Measurements from ENCODE around the gene MOB3A.

The MOB3A gene

GRCh38 chr19:2055931-2056836 is 39.9 kb downstream of the MOB3A start:
- no peak for DNase-seq

- DNase-seq: no peak
These were observed 41.4 kb downstream of the MOB3A start for GRCh38 chr19:2054763-2055162.

- DNase-seq: no peak
These were observed 42.3 kb downstream of the MOB3A start for GRCh38 chr19:2053601-2054389.

GRCh38 chr19:2051773-2052704 is 44.1 kb downstream of the MOB3A start:
- peak; percentile 58 for DNase-seq

- DNase-seq: peak; percentile 94
These were observed 44.9 kb downstream of the MOB3A start, which contains the start of gene MKNK2 for GRCh38 chr19:2050991-2051772. TSS of gene MKNK2 (minus strand) at chr19:2051244. CDS start at chr19:2050851, 393 bp downstream.

GRCh38 chr19:2050349-2050990 is 45.7 kb downstream of the MOB3A start:
- DNase-seq: no peak

- peak; percentile 59 for DNase-seq
These were observed 46.3 kb downstream of the MOB3A start for GRCh38 chr19:2049741-2050348.

GRCh38 chr19:2048959-2049740 is 47.0 kb downstream of the MOB3A start:
- DNase-seq: no peak

GRCh38 chr19:2048104-2048958 is 47.8 kb downstream of the MOB3A start:
- DNase-seq: no peak

- peak; percentile 29 for DNase-seq
These were observed 48.5 kb downstream of the MOB3A start for GRCh38 chr19:2047449-2048103.

GRCh38 chr19:2047076-2047448 is 49.1 kb downstream of the MOB3A start:
- no peak for DNase-seq

- DNase-seq: no peak
These were observed 49.8 kb downstream of the MOB3A start for GRCh38 chr19:2046046-2046907.

GRCh38 chr19:2045501-2046045 is 50.6 kb downstream of the MOB3A start:
- no peak for DNase-seq

GRCh38 chr19:2044709-2045500 is 51.2 kb downstream of the MOB3A start:
- DNase-seq: no peak

- no peak for DNase-seq
These were observed 52.0 kb downstream of the MOB3A start for GRCh38 chr19:2043961-2044708.

GRCh38 chr19:2043251-2043641 is 52.9 kb downstream of the MOB3A start:
- no peak for DNase-seq
